Measurements from ENCODE around the gene FAM193A.

The FAM193A gene

GRCh38 chr4:2741626-2742025 is 205.2 kb downstream of the FAM193A start:
- Histone ChIP-seq H3K9me3 (ENCODE audit: control insufficient read depth, low read length) (peaks cover 2% of the 10 kb centered on the region), H3K4me1 (ENCODE audit: control insufficient read depth, insufficient read depth, low read depth, low read length) (peaks cover 25% of the 10 kb centered on the region), H2BK12ac (ENCODE audit: low read length in 2 of 2) (no peak overlapping the region), H3K18ac (ENCODE audit: low read depth in 1 of 2, low read length in 2 of 2) (no peak overlapping the region), H3K9ac (ENCODE audit: low read length) (no peak overlapping the region), H2AK5ac (ENCODE audit: low read length, severe bottlenecking) (no peak overlapping the region), H3K14ac (ENCODE audit: low read length in 2 of 2) (no peak overlapping the region), H4K91ac (ENCODE audit: low read length) (no peak overlapping the region), H3K4me3 (ENCODE audit: insufficient read depth in 1 of 2, low read depth in 1 of 2, low read length in 2 of 2) (no peak overlapping the region), H3K23ac (ENCODE audit: low read length in 2 of 2) (no peak overlapping the region), H3K79me1 (replicated peaks; ENCODE audit: low read length, poor library complexity, severe bottlenecking) (peaks cover 24% of the 10 kb centered on the region), H2BK5ac (ENCODE audit: low read depth, low read length, poor library complexity, severe bottlenecking) (no peak overlapping the region), H2AFZ (ENCODE audit: low read depth, low read length) (no peak overlapping the region), H3K27me3 (ENCODE audit: control insufficient read depth in 1 of 2, insufficient read depth in 1 of 2, low read length in 2 of 2) (no peaks in the 10 kb centered on the region), H2BK120ac (ENCODE audit: low read depth, low read length) (no peak overlapping the region), H3K4me2 (ENCODE audit: low read length, poor library complexity, severe bottlenecking) (no peak overlapping the region), H2BK15ac (ENCODE audit: low read depth, poor library complexity, severe bottlenecking) (no peak overlapping the region), H3K27ac (ENCODE audit: low read length, poor library complexity, severe bottlenecking) (peak overlapping the region; percentile 51), H3K36me3 (ENCODE audit: control insufficient read depth in 1 of 2, insufficient read depth in 2 of 2, low read depth in 1 of 2, low read length in 2 of 2) (peaks cover 48 to 54% of the 10 kb centered on the region in 2 experiments), H4K8ac (ENCODE audit: low read length) (no peak overlapping the region), H3K4ac (ENCODE audit: low read depth in 1 of 2, low read length in 2 of 2) (no peak overlapping the region)
- DNase-seq = no peak
- 74% methylated on average over 9 of the region's 9 CpGs for WGBS

DNA sequence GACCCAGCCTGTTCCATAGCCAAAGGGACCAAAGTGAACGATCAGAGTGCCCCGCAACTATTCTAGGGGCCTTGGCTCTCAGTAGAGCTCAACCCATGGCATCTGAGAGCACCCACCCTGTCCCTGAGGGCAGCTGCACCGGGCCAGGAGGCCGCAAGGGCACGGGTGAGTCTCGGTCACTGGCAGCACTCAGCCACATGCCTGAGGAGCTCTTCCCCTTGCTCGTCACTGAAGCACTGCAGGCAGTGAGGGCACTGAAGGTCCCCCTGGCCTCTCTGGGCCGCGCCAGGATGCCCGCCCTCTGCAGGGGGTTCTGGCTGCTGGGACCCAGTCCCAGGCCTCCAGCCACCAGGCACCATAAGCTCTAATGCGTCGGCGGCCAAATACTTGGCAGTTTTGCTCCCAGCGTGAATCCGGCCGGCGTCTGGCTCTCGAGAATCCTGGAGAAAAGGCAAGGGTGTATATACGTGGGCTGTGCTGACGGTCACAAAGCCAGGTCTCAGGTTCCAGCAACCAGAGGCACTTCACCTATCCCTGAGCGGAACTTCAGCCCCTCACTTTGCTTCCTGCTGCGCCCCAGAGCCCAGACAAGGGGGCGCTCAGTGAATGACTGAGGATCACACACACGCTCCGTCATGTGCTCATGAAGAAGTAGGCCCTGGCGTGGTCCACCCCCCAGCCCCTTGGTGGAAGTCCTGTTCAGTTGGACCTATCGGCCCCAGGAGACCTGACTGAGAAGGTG is 205.8 kb downstream of the FAM193A start:
- H3K4me2 ChIP-seq (ENCODE audit: low read length, poor library complexity, severe bottlenecking) = no peak overlapping the region
- H3K18ac ChIP-seq (ENCODE audit: low read depth in 1 of 2, low read length in 2 of 2) = no peak overlapping the region
- H3K79me1 ChIP-seq (replicated peaks; ENCODE audit: low read length, poor library complexity, severe bottlenecking) = peaks cover 28% of the 10 kb centered on the region
- H3K4ac ChIP-seq (ENCODE audit: low read depth in 1 of 2, low read length in 2 of 2) = no peak overlapping the region
- no peak for DNase-seq
- 95% methylated on average over 27 of the region's 27 CpGs for WGBS
- no peak overlapping the region for H2BK120ac ChIP-seq (ENCODE audit: low read depth, low read length)
- H3K27ac ChIP-seq (ENCODE audit: low read length, poor library complexity, severe bottlenecking) = no peak overlapping the region
- no peaks in the 10 kb centered on the region for H3K27me3 ChIP-seq (ENCODE audit: control insufficient read depth in 1 of 2, insufficient read depth in 1 of 2, low read length in 2 of 2)
- H3K4me3 ChIP-seq (ENCODE audit: insufficient read depth in 1 of 2, low read depth in 1 of 2, low read length in 2 of 2) = no peak overlapping the region
- H3K14ac ChIP-seq (ENCODE audit: low read length in 2 of 2) = no peak overlapping the region
- peaks cover 29% of the 10 kb centered on the region for H3K4me1 ChIP-seq (ENCODE audit: control insufficient read depth, insufficient read depth, low read depth, low read length)
- H4K8ac ChIP-seq (ENCODE audit: low read length) = no peak overlapping the region
- peak overlapping the region; percentile 30 for H2AK5ac ChIP-seq (ENCODE audit: low read length, severe bottlenecking)
- H2BK15ac ChIP-seq (ENCODE audit: low read depth, poor library complexity, severe bottlenecking) = no peak overlapping the region
- H3K9me3 ChIP-seq (ENCODE audit: control insufficient read depth, low read length) = no peaks in the 10 kb centered on the region
- no peak overlapping the region for H2BK12ac ChIP-seq (ENCODE audit: low read length in 2 of 2)
- H2AFZ ChIP-seq (ENCODE audit: low read depth, low read length) = no peak overlapping the region
- H3K9ac ChIP-seq (ENCODE audit: low read length) = no peak overlapping the region
- no peak overlapping the region for H2BK5ac ChIP-seq (ENCODE audit: low read depth, low read length, poor library complexity, severe bottlenecking)
- peak overlapping the region; percentile 31 for H4K91ac ChIP-seq (ENCODE audit: low read length)
- no peak overlapping the region for H3K23ac ChIP-seq (ENCODE audit: low read length in 2 of 2)
- peaks cover 55 to 60% of the 10 kb centered on the region in 2 experiments for H3K36me3 ChIP-seq (ENCODE audit: control insufficient read depth in 1 of 2, insufficient read depth in 2 of 2, low read depth in 1 of 2, low read length in 2 of 2)

DNA sequence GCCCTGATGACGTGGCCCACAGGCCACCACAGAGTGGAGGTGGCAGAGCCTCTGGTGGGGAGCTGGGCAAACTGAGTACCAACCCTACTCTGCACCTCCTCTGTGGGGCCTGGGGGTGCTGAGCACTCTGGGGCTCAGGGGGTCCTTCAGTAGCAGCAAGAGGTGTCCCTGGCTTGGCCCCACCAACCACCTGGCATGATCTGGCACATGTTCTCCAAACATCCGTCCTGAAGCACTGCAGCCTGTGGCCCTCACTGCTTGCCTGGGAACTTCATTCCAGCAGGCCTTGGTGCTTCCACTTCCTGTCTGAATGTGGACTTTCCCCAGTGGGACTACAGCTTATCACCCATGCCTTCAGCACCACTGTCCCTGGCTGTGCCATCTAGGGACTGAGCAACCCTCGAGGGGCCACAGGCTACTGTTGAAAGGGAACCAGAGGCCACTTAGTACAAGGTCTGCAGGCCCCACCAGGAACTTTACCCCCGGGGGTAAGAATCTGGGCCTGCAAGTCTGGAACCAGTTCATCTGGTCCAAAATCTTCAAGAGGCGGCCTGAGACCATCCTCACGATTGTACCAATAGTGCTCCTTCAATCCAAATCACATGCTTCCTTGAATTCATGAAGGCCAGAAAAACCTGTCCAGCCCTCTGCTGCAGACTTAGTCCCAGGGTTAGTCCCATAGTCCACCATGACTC is 206.5 kb downstream of the FAM193A start:
- H2AFZ ChIP-seq (ENCODE audit: low read depth, low read length) = no peak overlapping the region
- no peak overlapping the region for H4K8ac ChIP-seq (ENCODE audit: low read length)
- H3K9me3 ChIP-seq (ENCODE audit: control insufficient read depth, low read length) = no peaks in the 10 kb centered on the region
- no peaks in the 10 kb centered on the region for H3K27me3 ChIP-seq (ENCODE audit: control insufficient read depth in 1 of 2, insufficient read depth in 1 of 2, low read length in 2 of 2)
- no peak overlapping the region for H3K4me3 ChIP-seq (ENCODE audit: insufficient read depth in 1 of 2, low read depth in 1 of 2, low read length in 2 of 2)
- no peak overlapping the region for H3K14ac ChIP-seq (ENCODE audit: low read length in 2 of 2)
- no peak for DNase-seq
- no peak overlapping the region for H3K23ac ChIP-seq (ENCODE audit: low read length in 2 of 2)
- H2BK15ac ChIP-seq (ENCODE audit: low read depth, poor library complexity, severe bottlenecking) = no peak overlapping the region
- H3K79me1 ChIP-seq (replicated peaks; ENCODE audit: low read length, poor library complexity, severe bottlenecking) = peaks cover 33% of the 10 kb centered on the region
- no peak overlapping the region for H3K27ac ChIP-seq (ENCODE audit: low read length, poor library complexity, severe bottlenecking)
- no peak overlapping the region for H3K4ac ChIP-seq (ENCODE audit: low read depth in 1 of 2, low read length in 2 of 2)
- peaks cover 60 to 67% of the 10 kb centered on the region in 2 experiments for H3K36me3 ChIP-seq (ENCODE audit: control insufficient read depth in 1 of 2, insufficient read depth in 2 of 2, low read depth in 1 of 2, low read length in 2 of 2)
- no peak overlapping the region for H3K9ac ChIP-seq (ENCODE audit: low read length)
- no peak overlapping the region for H2BK120ac ChIP-seq (ENCODE audit: low read depth, low read length)
- peaks cover 32% of the 10 kb centered on the region for H3K4me1 ChIP-seq (ENCODE audit: control insufficient read depth, insufficient read depth, low read depth, low read length)
- H2AK5ac ChIP-seq (ENCODE audit: low read length, severe bottlenecking) = no peak overlapping the region
- 98% methylated on average over 6 of the region's 6 CpGs for WGBS
- H4K91ac ChIP-seq (ENCODE audit: low read length) = no peak overlapping the region
- H3K4me2 ChIP-seq (ENCODE audit: low read length, poor library complexity, severe bottlenecking) = no peak overlapping the region
- H3K18ac ChIP-seq (ENCODE audit: low read depth in 1 of 2, low read length in 2 of 2) = no peak overlapping the region
- no peak overlapping the region for H2BK5ac ChIP-seq (ENCODE audit: low read depth, low read length, poor library complexity, severe bottlenecking)
- no peak overlapping the region for H2BK12ac ChIP-seq (ENCODE audit: low read length in 2 of 2)
